HG02571 (cell line): ENCODE data around the gene NFKBIA.
"Not testable (repeated sequence)": the region's sequence is repeated elsewhere in the genome, so short reads cannot be mapped to it uniquely, and the experiment has no call there.

Experiments
- ATAC-seq: cut with Tn5 transposase; IDR thresholded peaks from one replicate; pipeline ENCODE4 v1.9.1; 2021; ENCODE audit warnings: mild to moderate bottlenecking, moderate library complexity; ENCODE audit not compliant: unreplicated experiment

NFKBIA gene

GRCh38 chr14:35409595-35409994 lies 5.0 kb upstream of the NFKBIA start:
- ATAC-seq = no peak

GRCh38 chr14:35408026-35408425 lies 3.5 kb upstream of the NFKBIA start:
- no peak for ATAC-seq

DNA sequence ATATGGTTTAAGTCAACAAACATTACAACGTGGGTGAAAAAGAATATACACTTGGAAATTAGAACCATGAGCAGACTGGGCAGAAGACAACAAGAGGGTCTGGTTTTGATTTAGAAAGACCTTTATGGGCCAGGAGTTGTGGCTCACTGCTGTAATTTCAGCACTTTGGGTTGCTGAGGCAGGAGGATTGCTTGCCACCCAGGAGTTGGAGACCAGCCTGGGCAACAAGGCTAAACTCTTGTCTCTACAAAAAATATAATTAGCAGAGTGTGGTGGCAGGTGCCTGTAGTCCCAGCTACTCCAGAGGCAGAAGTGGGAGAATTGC lies 2.7 kb upstream of the NFKBIA start:
- no peak for ATAC-seq

DNA sequence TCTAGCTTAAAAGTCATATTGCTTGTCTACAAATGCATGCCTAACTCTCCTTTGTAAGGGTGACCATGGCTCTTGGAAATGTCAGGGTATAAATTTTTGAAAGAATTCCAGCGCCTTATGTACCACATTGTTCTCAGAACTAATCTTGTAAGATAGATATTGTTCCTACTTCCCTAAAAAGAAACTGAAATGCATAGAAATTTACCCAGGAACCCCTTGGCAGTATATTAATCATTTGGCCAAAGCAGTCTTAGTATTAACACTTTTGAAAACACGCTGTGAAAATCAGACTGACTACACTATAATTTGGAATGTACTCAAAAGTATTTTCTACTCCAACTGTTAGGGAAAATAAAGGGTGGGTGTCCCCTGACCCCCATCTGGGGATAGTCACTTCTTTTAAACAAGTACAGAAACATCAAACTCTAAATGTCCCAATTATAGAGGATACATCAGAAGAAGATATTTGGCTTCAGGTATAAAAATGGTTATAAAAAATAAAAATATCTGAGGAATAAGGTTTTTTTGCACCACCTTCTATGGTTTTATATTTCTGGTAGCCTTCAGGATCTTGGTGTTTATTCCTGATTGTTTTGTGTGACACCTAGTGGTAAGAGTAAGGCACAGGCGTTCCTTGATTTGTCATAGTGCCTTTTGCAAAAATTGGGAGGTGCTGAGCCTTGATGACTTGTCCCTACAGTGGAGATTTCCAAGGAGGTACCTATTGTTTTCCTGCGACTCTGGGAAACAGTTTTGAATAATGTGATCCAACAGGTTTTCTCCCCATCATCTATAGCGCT lies 2.2 kb upstream of the NFKBIA start:
- no peak for ATAC-seq

DNA sequence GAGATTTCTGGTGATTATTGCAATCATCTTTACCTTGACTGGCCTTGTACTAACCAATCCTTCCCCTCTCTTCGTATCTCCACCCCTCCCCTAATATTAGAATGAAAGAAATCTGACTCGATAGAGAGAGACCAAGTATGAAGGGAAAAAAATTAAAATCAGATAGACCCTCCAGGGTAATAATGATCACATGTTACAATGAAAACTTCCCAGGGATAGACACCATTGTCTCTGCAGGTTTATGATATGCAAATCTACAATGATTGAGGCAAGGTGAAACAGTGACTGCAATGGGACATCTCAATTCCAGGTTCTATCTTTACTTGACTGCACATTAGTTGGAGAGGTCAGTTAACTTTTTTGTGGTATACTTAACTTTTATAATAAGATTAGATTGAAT lies 1.5 kb upstream of the NFKBIA start:
- no peak for ATAC-seq

DNA sequence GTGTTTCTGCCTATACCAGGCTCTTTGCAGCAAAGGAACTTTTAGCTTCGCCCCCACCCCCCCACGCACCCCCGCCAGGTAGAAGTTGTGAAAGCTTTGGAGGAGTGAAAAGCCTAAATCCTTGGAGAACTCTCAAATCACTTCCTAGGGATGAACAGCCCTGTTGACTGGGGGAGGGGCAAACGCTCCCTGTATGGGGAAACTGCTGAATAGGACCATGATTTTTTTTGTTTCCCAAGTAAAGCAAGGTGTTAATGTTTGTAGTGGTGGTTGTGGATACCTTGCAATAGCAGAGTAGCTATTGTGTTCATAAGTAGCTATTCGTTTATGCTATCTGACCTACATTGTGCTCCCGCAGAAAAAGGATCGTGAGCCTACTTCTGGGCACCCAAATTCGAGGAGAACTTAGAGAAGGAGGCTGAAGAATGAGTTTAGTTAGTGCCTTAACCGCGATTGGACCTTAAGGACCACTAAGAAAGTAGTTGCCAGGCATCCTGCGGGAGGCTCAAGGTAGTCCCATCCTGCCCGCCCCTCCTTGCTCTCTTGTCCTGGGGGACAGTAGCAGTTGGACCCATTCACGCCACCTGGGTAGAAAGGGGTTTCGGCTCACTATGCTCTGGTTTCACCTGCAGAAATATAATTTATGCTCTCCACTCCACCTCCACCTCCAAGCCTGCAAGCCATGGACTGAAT lies 901 bp upstream of the NFKBIA start:
- ATAC-seq = no peak

GRCh38 chr14:35403603-35404448 lies 723 bp downstream of the NFKBIA start:
- ATAC-seq = peak; percentile 45

GRCh38 chr14:35403114-35403602 lies 1.4 kb downstream of the NFKBIA start:
- no peak for ATAC-seq

GRCh38 chr14:35402323-35403113 lies 2.0 kb downstream of the NFKBIA start:
- no peak for ATAC-seq

- ATAC-seq = no peak
Measured at GRCh38 chr14:35401422-35402265, 2.9 kb downstream of the NFKBIA start.

DNA sequence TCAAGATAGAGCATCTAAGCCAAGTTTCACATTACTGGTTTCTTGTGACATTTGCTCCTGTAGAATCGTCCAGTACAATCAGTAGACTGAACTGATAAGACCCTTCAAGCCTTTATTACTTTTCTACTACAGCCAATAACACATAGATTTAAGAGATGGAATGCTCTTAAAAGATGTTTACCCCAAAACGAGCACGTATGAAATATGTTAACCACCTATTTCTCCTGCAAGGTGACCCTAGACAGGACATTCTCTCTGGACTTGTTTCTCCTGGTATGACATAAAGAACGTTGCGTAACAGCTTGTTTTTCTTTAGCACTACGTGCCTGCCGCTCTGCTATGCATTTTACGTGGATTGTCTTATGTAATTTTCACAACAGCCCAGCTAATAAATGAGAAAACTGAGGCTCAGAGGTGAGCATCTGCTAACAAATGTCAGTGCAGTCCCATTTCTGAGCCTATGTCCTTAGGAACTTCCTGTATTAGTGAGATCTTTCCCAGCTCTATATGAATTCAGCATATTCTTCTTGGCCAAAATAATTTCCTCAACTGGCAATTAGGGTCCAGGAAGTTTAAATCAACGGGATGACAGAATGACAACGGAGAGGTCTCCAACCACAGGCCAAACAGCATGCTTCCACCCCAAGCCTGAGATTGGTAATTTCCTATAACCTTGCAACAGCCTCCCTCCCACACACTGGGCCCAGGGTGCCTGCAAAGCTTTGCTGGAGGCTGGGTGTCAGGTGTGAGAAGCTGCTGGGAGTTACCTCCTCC lies 3.7 kb downstream of the NFKBIA start:
- no peak for ATAC-seq

- ATAC-seq = no peak
Measured at GRCh38 chr14:35399083-35399937, 5.2 kb downstream of the NFKBIA start.

- ATAC-seq = no peak
Measured at GRCh38 chr14:35398071-35398584, 6.4 kb downstream of the NFKBIA start.

DNA sequence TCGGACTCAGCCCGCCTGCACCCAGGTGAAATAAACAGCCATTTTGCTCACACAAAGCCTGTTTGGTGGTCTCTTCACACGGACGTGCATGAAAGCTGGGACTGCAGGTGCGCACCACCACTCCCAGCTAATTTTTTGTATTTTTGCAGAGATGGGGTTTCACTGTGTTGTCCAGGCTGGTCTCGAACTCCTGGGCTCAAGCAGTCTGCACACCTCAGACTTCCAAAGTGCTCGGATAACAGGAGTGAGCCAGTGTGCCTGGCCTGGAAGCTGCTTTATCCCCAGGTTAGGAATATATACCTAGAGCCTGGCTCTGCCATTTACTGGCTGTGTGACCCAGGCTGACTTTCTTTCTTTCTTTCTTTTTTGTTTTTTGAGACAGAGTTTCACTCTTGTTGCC lies 7.9 kb downstream of the NFKBIA start:
- not testable (repeated sequence) for ATAC-seq

DNA sequence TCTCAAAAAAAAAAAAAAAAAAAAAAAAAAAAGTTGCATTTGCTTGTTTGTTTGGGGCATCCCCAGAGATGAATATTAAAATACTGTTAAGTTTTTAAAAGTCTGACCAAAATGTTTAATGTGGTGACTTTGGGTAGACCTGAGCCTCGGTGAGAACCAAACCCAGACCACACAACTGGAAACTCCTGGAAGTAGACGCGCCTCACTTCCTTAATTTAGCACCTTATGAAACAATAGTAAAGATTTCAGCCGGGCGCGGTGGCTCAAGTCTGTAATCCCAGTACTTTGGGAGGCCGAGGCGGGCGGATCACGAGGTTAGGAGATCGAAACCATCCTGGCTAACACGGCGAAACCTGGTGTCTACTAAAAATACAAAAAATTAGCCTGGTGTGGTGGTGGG lies 9.3 kb downstream of the NFKBIA start:
- ATAC-seq = no peak

GRCh38 chr14:35394326-35395013 lies 10.1 kb downstream of the NFKBIA start:
- ATAC-seq = no peak

- ATAC-seq = no peak
Measured at GRCh38 chr14:35393826-35394225, 10.7 kb downstream of the NFKBIA start.
